HepG2 (cell line): ENCODE results near the gene IFITM10. TPM values are rescaled to one million over a fixed set of nuclear protein-coding genes. Genes with fewer than 3 reads are reported as not detected.

Experiments used
- CAMTA2 ChIP-seq: sonication (generic); formaldehyde crosslinking; IDR thresholded peaks from 2 replicates; pipeline ENCODE4 v1.4.0; 2020; ENCODE audit warnings: mild to moderate bottlenecking, missing genetic modification reagents, borderline replicate concordance
- ELF3 ChIP-seq: IDR thresholded peaks from 2 replicates; pipeline ENCODE4 v1.6.1; 2016; ENCODE audit warnings: missing genetic modification reagents, missing compliant biosample characterization
- HOXA7 ChIP-seq: sonication (generic); formaldehyde crosslinking; IDR thresholded peaks from 2 replicates; pipeline ENCODE4 v1.8.1; 2022; ENCODE audit warnings: mild to moderate bottlenecking, missing genetic modification reagents, moderate library complexity
- MYC ChIP-seq: sonication (generic); formaldehyde crosslinking; IDR thresholded peaks from 2 replicates; pipeline ENCODE4 v1.9.0; 2021; ENCODE audit warnings: missing genetic modification reagents, borderline replicate concordance
- NR3C1 ChIP-seq: sonication (generic); formaldehyde crosslinking; IDR thresholded peaks from 2 replicates; pipeline ENCODE4 v1.4.0; 2020; ENCODE audit warnings: missing genetic modification reagents
- REL ChIP-seq: sonication (generic); formaldehyde crosslinking; conservative IDR thresholded peaks from 2 replicates; pipeline ENCODE4 v1.8.0; 2022; ENCODE audit warnings: mild to moderate bottlenecking, missing genetic modification reagents, moderate library complexity
- SMAD9 ChIP-seq: sonication (generic); formaldehyde crosslinking; IDR thresholded peaks from 2 replicates; pipeline ENCODE4 v1.5.1; 2020; ENCODE audit warnings: mild to moderate bottlenecking, missing genetic modification reagents
- SMARCC2 ChIP-seq: fragments of 450-650 bp; IDR thresholded peaks from 2 replicates; pipeline ENCODE4 v1.6.1; 2017; ENCODE audit warnings: antibody characterized with exemption, mild to moderate bottlenecking
- ZNF777 ChIP-seq: sonication (generic); formaldehyde crosslinking; IDR thresholded peaks from 2 replicates; pipeline ENCODE4 v1.4.0; 2020; ENCODE audit warnings: missing genetic modification reagents
- polyA plus RNA-seq, 8 experiments: library from polyadenylated mRNA; depleted of rRNA in 3 of 8; stranded (reverse) in 7 of 8; unstranded in 1 of 8; fragments of >200 nt; fragmentation: Illumina TruSeq in 4 of 8; extraction: Trizol in 4 of 8; gene quantifications; 2 replicates each; pipeline versions ENCODE4 v1.2.1 to v1.2.3, GENCODE V29; 2011 to 2016; ENCODE audit warnings: low read depth in 4 of 8, missing spikeins in 1 of 8, mixed read lengths in 1 of 8; ENCODE audit not compliant: insufficient read depth in 1 of 8
- total RNA-seq, 5 experiments: library from RNA; depleted of rRNA; stranded (reverse); fragments of >200 nt; fragmentation: Illumina TruSeq; extraction: Trizol; gene quantifications; 2 replicates each; pipeline ENCODE4 v1.2.3, GENCODE V29; 2016; ENCODE audit warnings: low read depth in 1 of 5
- TF ChIP-seq, protein P1 (sequence below): sonication (generic); formaldehyde crosslinking; IDR thresholded peaks from 2 replicates; pipeline ENCODE4 v1.4.0; 2020; ENCODE audit warnings: missing genetic modification reagents
- TF ChIP-seq, protein P2 (sequence below): sonication (generic); formaldehyde crosslinking; IDR thresholded peaks from 2 replicates; pipeline ENCODE4 v1.5.0; 2020; ENCODE audit warnings: mild to moderate bottlenecking, missing genetic modification reagents

IFITM10 gene
- total and polyA plus RNA-seq, 2 of the 13 experiments (the other 11 are each of a cell fraction or from before 2014, with no cell fraction given), result 0.09 to 0.13 TPM

DNA sequence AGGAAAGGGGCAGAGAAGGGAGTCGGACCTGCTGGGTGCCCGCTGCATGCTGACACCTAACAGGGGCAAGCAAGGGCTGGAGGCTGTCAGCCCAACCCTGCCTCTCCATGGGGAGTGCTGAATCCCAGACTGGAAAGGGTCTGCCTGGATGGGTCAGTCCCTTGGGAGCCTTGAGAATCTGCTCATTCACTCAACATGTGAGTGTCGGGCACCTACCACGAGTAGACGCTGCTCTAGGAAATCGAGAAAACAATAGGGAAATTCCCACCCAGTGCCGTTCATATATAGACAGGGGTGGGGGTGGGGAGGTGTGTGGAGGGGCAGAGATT lies 17.7 kb upstream of the IFITM10 start (continued):
- TF ChIP-seq MYC (CRISPR knock-in tag) (no peak), HOXA7 (CRISPR knock-in tag) (no peak), REL (CRISPR knock-in tag) (no peak), CAMTA2 (no peak), NR3C1 (CRISPR knock-in tag) (no peak), ELF3 (no peak), SMAD9 (CRISPR knock-in tag) (no peak), ZNF777 (no peak), SMARCC2 (no peak)
- TF ChIP-seq, protein P1, sequence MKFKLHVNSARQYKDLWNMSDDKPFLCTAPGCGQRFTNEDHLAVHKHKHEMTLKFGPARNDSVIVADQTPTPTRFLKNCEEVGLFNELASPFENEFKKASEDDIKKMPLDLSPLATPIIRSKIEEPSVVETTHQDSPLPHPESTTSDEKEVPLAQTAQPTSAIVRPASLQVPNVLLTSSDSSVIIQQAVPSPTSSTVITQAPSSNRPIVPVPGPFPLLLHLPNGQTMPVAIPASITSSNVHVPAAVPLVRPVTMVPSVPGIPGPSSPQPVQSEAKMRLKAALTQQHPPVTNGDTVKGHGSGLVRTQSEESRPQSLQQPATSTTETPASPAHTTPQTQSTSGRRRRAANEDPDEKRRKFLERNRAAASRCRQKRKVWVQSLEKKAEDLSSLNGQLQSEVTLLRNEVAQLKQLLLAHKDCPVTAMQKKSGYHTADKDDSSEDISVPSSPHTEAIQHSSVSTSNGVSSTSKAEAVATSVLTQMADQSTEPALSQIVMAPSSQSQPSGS (CRISPR knock-in tag), result no peak
- TF ChIP-seq, protein P2, sequence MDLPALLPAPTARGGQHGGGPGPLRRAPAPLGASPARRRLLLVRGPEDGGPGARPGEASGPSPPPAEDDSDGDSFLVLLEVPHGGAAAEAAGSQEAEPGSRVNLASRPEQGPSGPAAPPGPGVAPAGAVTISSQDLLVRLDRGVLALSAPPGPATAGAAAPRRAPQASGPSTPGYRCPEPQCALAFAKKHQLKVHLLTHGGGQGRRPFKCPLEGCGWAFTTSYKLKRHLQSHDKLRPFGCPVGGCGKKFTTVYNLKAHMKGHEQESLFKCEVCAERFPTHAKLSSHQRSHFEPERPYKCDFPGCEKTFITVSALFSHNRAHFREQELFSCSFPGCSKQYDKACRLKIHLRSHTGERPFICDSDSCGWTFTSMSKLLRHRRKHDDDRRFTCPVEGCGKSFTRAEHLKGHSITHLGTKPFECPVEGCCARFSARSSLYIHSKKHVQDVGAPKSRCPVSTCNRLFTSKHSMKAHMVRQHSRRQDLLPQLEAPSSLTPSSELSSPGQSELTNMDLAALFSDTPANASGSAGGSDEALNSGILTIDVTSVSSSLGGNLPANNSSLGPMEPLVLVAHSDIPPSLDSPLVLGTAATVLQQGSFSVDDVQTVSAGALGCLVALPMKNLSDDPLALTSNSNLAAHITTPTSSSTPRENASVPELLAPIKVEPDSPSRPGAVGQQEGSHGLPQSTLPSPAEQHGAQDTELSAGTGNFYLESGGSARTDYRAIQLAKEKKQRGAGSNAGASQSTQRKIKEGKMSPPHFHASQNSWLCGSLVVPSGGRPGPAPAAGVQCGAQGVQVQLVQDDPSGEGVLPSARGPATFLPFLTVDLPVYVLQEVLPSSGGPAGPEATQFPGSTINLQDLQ, result no peak
